H1 (cell line): ENCODE measurements around the gene OR52N2. TPM values are rescaled to one million over a fixed set of nuclear protein-coding genes. Genes with fewer than 3 reads are reported as not detected.

Experiments
- CTCF ChIA-PET: fragments of 300-600 bp; sonication (Branson Sonifier 250); formaldehyde crosslinking; loops from one replicate; lab custom pipeline; 2021; ENCODE audit not compliant: partially characterized antibody; lab: Charles Lee
- POLR2A ChIA-PET: fragments of 300-600 bp; sonication (Branson Sonifier 250); formaldehyde crosslinking; loops from one replicate; lab custom pipeline; 2021; ENCODE audit warnings: inconsistent platforms; ENCODE audit not compliant: partially characterized antibody; lab: Charles Lee
- DNase-seq, 2 experiments: peaks; one replicate each; pipeline versions ENCODE4 v3.0.0 to v3.0.0-alpha.2; 2010 to 2022; ENCODE audit warnings: low spot score in 2 of 2, low read depth in 1 of 2, mixed read lengths in 1 of 2
- FAIRE-seq: peaks from 2 replicates; lab custom pipeline; 2011; peaks lifted over from hg19 to GRCh38; lab: Jason Lieb, UNC
- H2AFZ ChIP-seq: 2 replicates; pipeline ENCODE4 v1.8.1; 2012; ENCODE audit warnings: low read length, inconsistent platforms
- H2AK5ac ChIP-seq: 2 replicates; pipeline ENCODE4 v1.6.1; 2013; ENCODE audit warnings: low read depth, low read length
- H2BK120ac ChIP-seq: replicated peaks from 2 replicates; pipeline ENCODE3; 2013; ENCODE audit warnings: low read depth, low read length, inconsistent platforms
- H2BK12ac ChIP-seq: 2 replicates; pipeline ENCODE4 v1.6.1; 2013; ENCODE audit warnings: low read depth, low read length
- H2BK15ac ChIP-seq: 2 replicates; pipeline ENCODE4 v1.6.1; 2013; ENCODE audit warnings: low read length
- H2BK20ac ChIP-seq: 2 replicates; pipeline ENCODE4 v1.6.1; 2013; ENCODE audit warnings: low read length
- H2BK5ac ChIP-seq: 2 replicates; pipeline ENCODE4 v1.6.1; 2013; ENCODE audit warnings: low read depth, low read length
- H3K14ac ChIP-seq: 2 replicates; pipeline ENCODE4 v1.6.1; 2013; ENCODE audit warnings: inconsistent platforms; ENCODE audit not compliant: insufficient read length
- H3K18ac ChIP-seq: 2 replicates; pipeline ENCODE4 v1.6.1; 2013; ENCODE audit warnings: low read length; ENCODE audit errors: extremely low read depth
- H3K23ac ChIP-seq: 2 replicates; pipeline ENCODE4 v1.6.1; 2013; ENCODE audit warnings: inconsistent platforms; ENCODE audit not compliant: insufficient read length
- H3K23me2 ChIP-seq: 2 replicates; pipeline ENCODE4 v1.6.1; 2013; ENCODE audit warnings: low read depth, low read length
- H3K27ac ChIP-seq: 2 replicates; pipeline ENCODE4 v1.6.1; 2011; ENCODE audit warnings: low read depth, low read length, inconsistent platforms
- H3K27me3 ChIP-seq, 4 experiments: replicated peaks in 1 of 4; 1 replicate in 1 of 4; 2 replicates in 3 of 4; pipeline versions ENCODE4 v1.6.1 to v1.8.1; 2011 to 2013; ENCODE audit warnings: low read length in 3 of 4, mild to moderate bottlenecking in 3 of 4, inconsistent platforms in 2 of 4, mixed read lengths in 2 of 4, moderate library complexity in 1 of 4; ENCODE audit not compliant: control insufficient read depth in 3 of 4, insufficient read depth in 3 of 4; ENCODE audit errors: extremely low read depth in 1 of 4
- H3K36me3 ChIP-seq, 4 experiments: 2 replicates each; pipeline versions ENCODE4 v1.6.1 to v1.8.1; 2011 to 2013; ENCODE audit warnings: mild to moderate bottlenecking in 4 of 4, low read length in 3 of 4, moderate library complexity in 2 of 4, control low read depth in 1 of 4, inconsistent platforms in 1 of 4; ENCODE audit not compliant: insufficient read depth in 4 of 4, control insufficient read depth in 2 of 4
- H3K4ac ChIP-seq: replicated peaks from 2 replicates; pipeline ENCODE3; 2013; ENCODE audit warnings: low read length, low read depth, mixed read lengths, inconsistent platforms; ENCODE audit not compliant: insufficient read length
- H3K4me1 ChIP-seq, 4 experiments: replicated peaks in 1 of 4; 1 replicate in 1 of 4; 2 replicates in 3 of 4; pipeline versions ENCODE4 v1.6.1 to v1.8.1; 2011 to 2013; ENCODE audit warnings: low read length in 3 of 4, inconsistent platforms in 2 of 4, mixed read lengths in 1 of 4; ENCODE audit not compliant: insufficient read depth in 4 of 4, control insufficient read depth in 3 of 4
- H3K4me2 ChIP-seq, 2 experiments: 2 replicates each; pipeline versions ENCODE4 v1.6.1 to v1.8.1; 2011 to 2013; ENCODE audit warnings: low read depth in 2 of 2, low read length in 2 of 2, control low read depth in 1 of 2, inconsistent platforms in 1 of 2, mild to moderate bottlenecking in 1 of 2; ENCODE audit not compliant: insufficient read depth in 1 of 2
- H3K4me3 ChIP-seq, 4 experiments: fragments of 200-600, 300-600 bp in 1 of 4; sonication (generic), shearing (Covaris generic), sonication (Bioruptor Twin) in 1 of 4; 2 replicates each; pipeline versions ENCODE4 v1.5.1 to v1.8.1; 2011 to 2016; ENCODE audit warnings: low read length in 4 of 4, low read depth in 3 of 4, control low read depth in 2 of 4, inconsistent platforms in 2 of 4, mild to moderate bottlenecking in 2 of 4, mixed read lengths in 1 of 4, moderate library complexity in 1 of 4; ENCODE audit not compliant: insufficient read depth in 2 of 4; ENCODE audit errors: extremely low read depth in 1 of 4
- H3K56ac ChIP-seq: replicated peaks from 2 replicates; pipeline ENCODE3; 2013; ENCODE audit warnings: low read depth, mild to moderate bottlenecking, mixed read lengths, low read length, inconsistent platforms; ENCODE audit not compliant: insufficient read length
- H3K79me1 ChIP-seq: 2 replicates; pipeline ENCODE4 v1.6.1; 2013; ENCODE audit warnings: low read depth, low read length, control low read depth
- H3K79me2 ChIP-seq, 2 experiments: 2 replicates each; pipeline versions ENCODE4 v1.6.1 to v1.8.1; 2012 to 2013; ENCODE audit warnings: low read length in 2 of 2, mild to moderate bottlenecking in 2 of 2, inconsistent platforms in 1 of 2; ENCODE audit not compliant: insufficient read depth in 2 of 2, control insufficient read depth in 1 of 2
- H3K9ac ChIP-seq, 4 experiments: replicated peaks in 1 of 4; 1 replicate in 1 of 4; 2 replicates in 3 of 4; pipeline versions ENCODE4 v1.6.1 to v1.8.1; 2011 to 2013; ENCODE audit warnings: low read depth in 3 of 4, low read length in 3 of 4, control low read depth in 2 of 4, mild to moderate bottlenecking in 2 of 4, moderate library complexity in 2 of 4, inconsistent platforms in 1 of 4; ENCODE audit errors: extremely low read depth in 1 of 4
- H3K9me3 ChIP-seq, 2 experiments: 2 replicates each; pipeline versions ENCODE4 v1.6.1 to v1.8.1; 2012 to 2013; ENCODE audit warnings: mild to moderate bottlenecking in 2 of 2, moderate library complexity in 2 of 2, control low read depth in 1 of 2, inconsistent platforms in 1 of 2, low read depth in 1 of 2, low read length in 1 of 2, mixed read lengths in 1 of 2; ENCODE audit not compliant: insufficient read depth in 2 of 2
- H4K20me1 ChIP-seq, 2 experiments: replicated peaks in 1 of 2; 2 replicates each; pipeline versions ENCODE3 to v1.8.1; 2011 to 2013; ENCODE audit warnings: inconsistent platforms in 2 of 2, low read length in 2 of 2, mild to moderate bottlenecking in 1 of 2; ENCODE audit not compliant: insufficient read depth in 2 of 2, control insufficient read depth in 1 of 2
- H4K5ac ChIP-seq: 2 replicates; pipeline ENCODE4 v1.6.1; 2013; ENCODE audit warnings: low read length, low read depth, mixed read lengths, inconsistent platforms; ENCODE audit not compliant: insufficient read length
- H4K8ac ChIP-seq: 2 replicates; pipeline ENCODE4 v1.8.0; 2013; ENCODE audit warnings: mild to moderate bottlenecking, moderate library complexity, low read length, inconsistent platforms; ENCODE audit not compliant: insufficient read depth; ENCODE audit errors: extremely low read depth
- H4K91ac ChIP-seq: replicated peaks from 2 replicates; pipeline ENCODE3; 2013; ENCODE audit warnings: low read length, mixed read lengths, inconsistent platforms; ENCODE audit not compliant: insufficient read length
- BACH1 ChIP-seq: IDR thresholded peaks from 2 replicates; pipeline ENCODE4 v1.6.1; 2012; ENCODE audit warnings: low read length, improper control_type of control experiment
- CBX8 ChIP-seq: fragments of 300-800, 300-1000 bp; sonication (generic); IDR thresholded peaks from 2 replicates; pipeline ENCODE4 v1.7.1; 2016; ENCODE audit warnings: low read depth, low read length, borderline replicate concordance
- SIN3A ChIP-seq, 2 experiments: IDR thresholded peaks in 1 of 2; conservative IDR thresholded peaks in 1 of 2; 2 replicates each; pipeline ENCODE4 v1.6.1; 2011 to 2012; ENCODE audit warnings: low read length in 2 of 2, improper control_type of control experiment in 1 of 2, low read depth in 1 of 2, mild to moderate bottlenecking in 1 of 2
- SP2 ChIP-seq: IDR thresholded peaks from 2 replicates; pipeline ENCODE4 v1.6.1; 2012; ENCODE audit warnings: mild to moderate bottlenecking, low read length, inconsistent platforms
- WGBS, 2 experiments: shearing (Covaris generic) in 1 of 2; methylation state at CpG; one replicate each; pipeline versions ENCODE4 v1.1.6 to v1.1.7; 2013 to 2015; ENCODE audit warnings: low lambda C conversion rate in 2 of 2, mixed read lengths in 2 of 2, inconsistent platforms in 1 of 2, low coverage in 1 of 2, missing lambda C conversion rate in 1 of 2; ENCODE audit not compliant: insufficient replicate concordance in 2 of 2, insufficient coverage in 1 of 2, insufficient read length in 1 of 2; ENCODE audit errors: extremely low coverage in 1 of 2, missing lambda C conversion rate in 1 of 2; 5-methylcytosine and 5-hydroxymethylcytosine counted together
- polyA plus RNA-seq, 7 experiments: library from polyadenylated mRNA; depleted of rRNA in 3 of 7; stranded (reverse) in 5 of 7; unstranded in 2 of 7; fragments of >200 nt in 5 of 7; fragments of 200-250 nt in 2 of 7; gene quantifications; 1 replicate in 5 of 7; 2 replicates in 1 of 7; 4 replicates in 1 of 7; pipeline versions ENCODE4 v1.2.1 to v1.2.3, GENCODE V29; 2011 to 2013; ENCODE audit warnings: missing spikeins in 2 of 7, mixed read lengths in 2 of 7
- total RNA-seq: library from RNA; stranded (reverse); fragmentation: NEBNext Ultra II Directional; extraction: Animal tissue kit (Norgen Biotek cat#: 25700); gene quantifications from 2 replicates; pipeline ENCODE4 v1.2.1, GENCODE V29; 2021

The OR52N2 gene
- total and polyA plus RNA-seq, 2 of the 8 experiments (the other 6 are each of a cell fraction or from before 2014, with no cell fraction given): 0.39 to 4.8 TPM

DNA sequence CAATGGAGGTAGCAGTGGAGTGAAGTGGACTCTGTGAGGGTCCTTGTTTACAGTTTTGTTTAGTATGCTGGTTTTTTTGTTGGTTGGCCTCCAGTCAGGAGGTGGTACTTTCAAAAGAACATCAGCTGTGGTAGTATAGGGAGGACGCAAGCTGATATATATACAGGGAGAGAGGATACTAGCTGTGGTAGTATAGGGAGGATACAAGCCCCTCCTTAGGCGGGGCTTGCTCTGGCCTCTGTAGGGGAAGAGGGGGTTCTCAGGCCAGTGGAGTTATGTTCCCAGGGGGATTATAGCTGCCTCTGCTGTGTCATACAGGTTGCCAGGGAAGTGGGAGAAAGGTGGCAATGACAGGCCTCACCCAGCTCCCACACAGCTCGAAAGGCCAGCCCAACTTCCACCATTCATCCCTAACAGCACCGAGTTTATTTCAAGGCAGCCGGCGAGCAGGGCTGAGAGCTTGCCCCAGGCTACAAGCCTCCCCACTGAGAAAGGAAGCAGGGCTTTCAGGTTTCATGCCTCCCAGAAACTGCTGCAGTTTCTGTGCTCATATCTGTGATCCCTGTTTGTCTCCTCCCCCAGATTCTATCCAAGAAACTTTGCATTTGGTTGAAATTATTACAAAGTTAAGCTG, 22.6 kb downstream of the OR52N2 start:
- no peak for TF ChIP-seq BACH1
- TF ChIP-seq SP2: no peak
- no peak for TF ChIP-seq CBX8
- TF ChIP-seq SIN3A (conservative IDR thresholded peaks at IDR 0.05 in 1 of 2, IDR thresholded peaks at IDR 0.05 in 1 of 2; ENCODE audit: low read depth in 1 of 2, low read length in 2 of 2): no peak
- H2BK20ac ChIP-seq: no peak overlapping the region; the same call in 1 of the 2 replicates
- no peak overlapping the region for H3K4me3 ChIP-seq
- no peak for FAIRE-seq
- DNase-seq: no peak
- no peak overlapping the region for H3K27ac ChIP-seq
- H3K9me3 ChIP-seq: no peaks in the 10 kb centered on the region
- no peak overlapping the region for H3K14ac ChIP-seq
- H3K36me3 ChIP-seq: no peaks in the 10 kb centered on the region
- no peaks in the 10 kb centered on the region for H3K23me2 ChIP-seq
- no peak overlapping the region for H3K56ac ChIP-seq
- no peaks in the 10 kb centered on the region for H3K27me3 ChIP-seq
- H3K79me2 ChIP-seq: no peaks in the 10 kb centered on the region
- 0 out of 2 replicates have a peak overlapping the region, but pooled peaks have one; percentile 17 for H2BK12ac ChIP-seq
- H2AK5ac ChIP-seq: no peak overlapping the region
- no peak overlapping the region for H2BK120ac ChIP-seq
- 72% methylated on average over 6 of the region's 6 CpGs; no CpG with 5 or more reads in 1 of the 2 experiments for WGBS, 2 experiments
- H3K23ac ChIP-seq: no peak overlapping the region
- ChIA-PET POLR2A (no interaction called here), CTCF (interaction anchor here (0.6 to 1.2 kb wide), 3 partner anchors 22 to 882 kb away, joined by 3 read pairs; no protein-coding TSS in a partner anchor)
- H2BK15ac ChIP-seq: no peak overlapping the region; the same call in 1 of the 2 replicates
- H2AFZ ChIP-seq: peak overlapping the region; percentile 89
- H3K4ac ChIP-seq: no peak overlapping the region
- H3K9ac ChIP-seq: no peak overlapping the region
- no peaks in the 10 kb centered on the region for H4K20me1 ChIP-seq
- no peak overlapping the region; a peak in 1 of 4 replicates for H3K4me2 ChIP-seq
- no peak overlapping the region; the same call in 1 of the 2 replicates for H2BK5ac ChIP-seq
- no peak overlapping the region for H4K5ac ChIP-seq
- H3K18ac ChIP-seq: no peak overlapping the region; the same call in 1 of the 2 replicates
- no peak overlapping the region for H4K8ac ChIP-seq
- no peak overlapping the region for H4K91ac ChIP-seq
- no peaks in the 10 kb centered on the region for H3K4me1 ChIP-seq
- H3K79me1 ChIP-seq: no peaks in the 10 kb centered on the region
